H1 (cell line): ENCODE measurements around the gene PLXNA4. TPM values are rescaled to one million over a fixed set of nuclear protein-coding genes. Genes with fewer than 3 reads are reported as not detected.

Experiments used
- CTCF ChIA-PET: fragments of 300-600 bp; sonication (Branson Sonifier 250); formaldehyde crosslinking; loops from one replicate; lab custom pipeline; 2021; ENCODE audit not compliant: partially characterized antibody; lab: Charles Lee
- POLR2A ChIA-PET: fragments of 300-600 bp; sonication (Branson Sonifier 250); formaldehyde crosslinking; loops from one replicate; lab custom pipeline; 2021; ENCODE audit warnings: inconsistent platforms; ENCODE audit not compliant: partially characterized antibody; lab: Charles Lee
- DNase-seq, 2 experiments: peaks; one replicate each; pipeline versions ENCODE4 v3.0.0 to v3.0.0-alpha.2; 2010 to 2022; ENCODE audit warnings: low spot score in 2 of 2, low read depth in 1 of 2, mixed read lengths in 1 of 2
- FAIRE-seq: peaks from 2 replicates; lab custom pipeline; 2011; peaks lifted over from hg19 to GRCh38; lab: Jason Lieb, UNC
- H2AFZ ChIP-seq: 2 replicates; pipeline ENCODE4 v1.8.1; 2012; ENCODE audit warnings: low read length, inconsistent platforms
- H2AK5ac ChIP-seq: 2 replicates; pipeline ENCODE4 v1.6.1; 2013; ENCODE audit warnings: low read depth, low read length
- H2BK120ac ChIP-seq: replicated peaks from 2 replicates; pipeline ENCODE3; 2013; ENCODE audit warnings: low read depth, low read length, inconsistent platforms
- H2BK12ac ChIP-seq: 2 replicates; pipeline ENCODE4 v1.6.1; 2013; ENCODE audit warnings: low read depth, low read length
- H2BK15ac ChIP-seq: 2 replicates; pipeline ENCODE4 v1.6.1; 2013; ENCODE audit warnings: low read length
- H2BK20ac ChIP-seq: 2 replicates; pipeline ENCODE4 v1.6.1; 2013; ENCODE audit warnings: low read length
- H2BK5ac ChIP-seq: 2 replicates; pipeline ENCODE4 v1.6.1; 2013; ENCODE audit warnings: low read depth, low read length
- H3K14ac ChIP-seq: 2 replicates; pipeline ENCODE4 v1.6.1; 2013; ENCODE audit warnings: inconsistent platforms; ENCODE audit not compliant: insufficient read length
- H3K18ac ChIP-seq: 2 replicates; pipeline ENCODE4 v1.6.1; 2013; ENCODE audit warnings: low read length; ENCODE audit errors: extremely low read depth
- H3K23ac ChIP-seq: 2 replicates; pipeline ENCODE4 v1.6.1; 2013; ENCODE audit warnings: inconsistent platforms; ENCODE audit not compliant: insufficient read length
- H3K23me2 ChIP-seq: 2 replicates; pipeline ENCODE4 v1.6.1; 2013; ENCODE audit warnings: low read depth, low read length
- H3K27ac ChIP-seq: 2 replicates; pipeline ENCODE4 v1.6.1; 2011; ENCODE audit warnings: low read depth, low read length, inconsistent platforms
- H3K27me3 ChIP-seq, 4 experiments: replicated peaks in 1 of 4; 1 replicate in 1 of 4; 2 replicates in 3 of 4; pipeline versions ENCODE4 v1.6.1 to v1.8.1; 2011 to 2013; ENCODE audit warnings: low read length in 3 of 4, mild to moderate bottlenecking in 3 of 4, inconsistent platforms in 2 of 4, mixed read lengths in 2 of 4, moderate library complexity in 1 of 4; ENCODE audit not compliant: control insufficient read depth in 3 of 4, insufficient read depth in 3 of 4; ENCODE audit errors: extremely low read depth in 1 of 4
- H3K36me3 ChIP-seq, 4 experiments: 2 replicates each; pipeline versions ENCODE4 v1.6.1 to v1.8.1; 2011 to 2013; ENCODE audit warnings: mild to moderate bottlenecking in 4 of 4, low read length in 3 of 4, moderate library complexity in 2 of 4, control low read depth in 1 of 4, inconsistent platforms in 1 of 4; ENCODE audit not compliant: insufficient read depth in 4 of 4, control insufficient read depth in 2 of 4
- H3K4ac ChIP-seq: replicated peaks from 2 replicates; pipeline ENCODE3; 2013; ENCODE audit warnings: low read length, low read depth, mixed read lengths, inconsistent platforms; ENCODE audit not compliant: insufficient read length
- H3K4me1 ChIP-seq, 4 experiments: replicated peaks in 1 of 4; 1 replicate in 1 of 4; 2 replicates in 3 of 4; pipeline versions ENCODE4 v1.6.1 to v1.8.1; 2011 to 2013; ENCODE audit warnings: low read length in 3 of 4, inconsistent platforms in 2 of 4, mixed read lengths in 1 of 4; ENCODE audit not compliant: insufficient read depth in 4 of 4, control insufficient read depth in 3 of 4
- H3K4me2 ChIP-seq, 2 experiments: 2 replicates each; pipeline versions ENCODE4 v1.6.1 to v1.8.1; 2011 to 2013; ENCODE audit warnings: low read depth in 2 of 2, low read length in 2 of 2, control low read depth in 1 of 2, inconsistent platforms in 1 of 2, mild to moderate bottlenecking in 1 of 2; ENCODE audit not compliant: insufficient read depth in 1 of 2
- H3K4me3 ChIP-seq, 4 experiments: fragments of 200-600, 300-600 bp in 1 of 4; sonication (generic), shearing (Covaris generic), sonication (Bioruptor Twin) in 1 of 4; 2 replicates each; pipeline versions ENCODE4 v1.5.1 to v1.8.1; 2011 to 2016; ENCODE audit warnings: low read length in 4 of 4, low read depth in 3 of 4, control low read depth in 2 of 4, inconsistent platforms in 2 of 4, mild to moderate bottlenecking in 2 of 4, mixed read lengths in 1 of 4, moderate library complexity in 1 of 4; ENCODE audit not compliant: insufficient read depth in 2 of 4; ENCODE audit errors: extremely low read depth in 1 of 4
- H3K56ac ChIP-seq: replicated peaks from 2 replicates; pipeline ENCODE3; 2013; ENCODE audit warnings: low read depth, mild to moderate bottlenecking, mixed read lengths, low read length, inconsistent platforms; ENCODE audit not compliant: insufficient read length
- H3K79me1 ChIP-seq: 2 replicates; pipeline ENCODE4 v1.6.1; 2013; ENCODE audit warnings: low read depth, low read length, control low read depth
- H3K79me2 ChIP-seq, 2 experiments: 2 replicates each; pipeline versions ENCODE4 v1.6.1 to v1.8.1; 2012 to 2013; ENCODE audit warnings: low read length in 2 of 2, mild to moderate bottlenecking in 2 of 2, inconsistent platforms in 1 of 2; ENCODE audit not compliant: insufficient read depth in 2 of 2, control insufficient read depth in 1 of 2
- H3K9ac ChIP-seq, 4 experiments: replicated peaks in 1 of 4; 1 replicate in 1 of 4; 2 replicates in 3 of 4; pipeline versions ENCODE4 v1.6.1 to v1.8.1; 2011 to 2013; ENCODE audit warnings: low read depth in 3 of 4, low read length in 3 of 4, control low read depth in 2 of 4, mild to moderate bottlenecking in 2 of 4, moderate library complexity in 2 of 4, inconsistent platforms in 1 of 4; ENCODE audit errors: extremely low read depth in 1 of 4
- H3K9me3 ChIP-seq, 2 experiments: 2 replicates each; pipeline versions ENCODE4 v1.6.1 to v1.8.1; 2012 to 2013; ENCODE audit warnings: mild to moderate bottlenecking in 2 of 2, moderate library complexity in 2 of 2, control low read depth in 1 of 2, inconsistent platforms in 1 of 2, low read depth in 1 of 2, low read length in 1 of 2, mixed read lengths in 1 of 2; ENCODE audit not compliant: insufficient read depth in 2 of 2
- H4K20me1 ChIP-seq, 2 experiments: replicated peaks in 1 of 2; 2 replicates each; pipeline versions ENCODE3 to v1.8.1; 2011 to 2013; ENCODE audit warnings: inconsistent platforms in 2 of 2, low read length in 2 of 2, mild to moderate bottlenecking in 1 of 2; ENCODE audit not compliant: insufficient read depth in 2 of 2, control insufficient read depth in 1 of 2
- H4K5ac ChIP-seq: 2 replicates; pipeline ENCODE4 v1.6.1; 2013; ENCODE audit warnings: low read length, low read depth, mixed read lengths, inconsistent platforms; ENCODE audit not compliant: insufficient read length
- H4K8ac ChIP-seq: 2 replicates; pipeline ENCODE4 v1.8.0; 2013; ENCODE audit warnings: mild to moderate bottlenecking, moderate library complexity, low read length, inconsistent platforms; ENCODE audit not compliant: insufficient read depth; ENCODE audit errors: extremely low read depth
- H4K91ac ChIP-seq: replicated peaks from 2 replicates; pipeline ENCODE3; 2013; ENCODE audit warnings: low read length, mixed read lengths, inconsistent platforms; ENCODE audit not compliant: insufficient read length
- RAD21 ChIP-seq, 2 experiments: IDR thresholded peaks in 1 of 2; conservative IDR thresholded peaks in 1 of 2; 2 replicates each; pipeline ENCODE4 v1.6.1; 2011; ENCODE audit warnings: low read depth in 2 of 2, low read length in 2 of 2, improper control_type of control experiment in 1 of 2, inconsistent platforms in 1 of 2, mild to moderate bottlenecking in 1 of 2, moderate library complexity in 1 of 2
- WGBS, 2 experiments: shearing (Covaris generic) in 1 of 2; methylation state at CpG; one replicate each; pipeline versions ENCODE4 v1.1.6 to v1.1.7; 2013 to 2015; ENCODE audit warnings: low lambda C conversion rate in 2 of 2, mixed read lengths in 2 of 2, inconsistent platforms in 1 of 2, low coverage in 1 of 2, missing lambda C conversion rate in 1 of 2; ENCODE audit not compliant: insufficient replicate concordance in 2 of 2, insufficient coverage in 1 of 2, insufficient read length in 1 of 2; ENCODE audit errors: extremely low coverage in 1 of 2, missing lambda C conversion rate in 1 of 2; 5-methylcytosine and 5-hydroxymethylcytosine counted together
- polyA plus RNA-seq, 7 experiments: library from polyadenylated mRNA; depleted of rRNA in 3 of 7; stranded (reverse) in 5 of 7; unstranded in 2 of 7; fragments of >200 nt in 5 of 7; fragments of 200-250 nt in 2 of 7; gene quantifications; 1 replicate in 5 of 7; 2 replicates in 1 of 7; 4 replicates in 1 of 7; pipeline versions ENCODE4 v1.2.1 to v1.2.3, GENCODE V29; 2011 to 2013; ENCODE audit warnings: missing spikeins in 2 of 7, mixed read lengths in 2 of 7
- total RNA-seq: library from RNA; stranded (reverse); fragmentation: NEBNext Ultra II Directional; extraction: Animal tissue kit (Norgen Biotek cat#: 25700); gene quantifications from 2 replicates; pipeline ENCODE4 v1.2.1, GENCODE V29; 2021

The PLXNA4 gene
- total and polyA plus RNA-seq, 2 of the 8 experiments (the other 6 are each of a cell fraction or from before 2014, with no cell fraction given): 0.76 to 0.79 TPM

- Histone ChIP-seq H3K56ac (no peak overlapping the region), H3K4me1 (peaks cover 1 to 11% (median 6%) of the 10 kb centered on the region in 4 experiments; a peak in 5 of 7 replicates), H4K5ac (no peak overlapping the region), H3K27me3 (no peaks in the 10 kb centered on the region), H3K23me2 (no peaks in the 10 kb centered on the region), H2BK120ac (no peak overlapping the region), H2BK12ac (no peak overlapping the region), H2BK15ac (no peak overlapping the region), H3K18ac (no peak overlapping the region), H4K20me1 (no peaks in the 10 kb centered on the region), H3K23ac (no peak overlapping the region), H3K4me2 (no peak overlapping the region), H4K91ac (no peak overlapping the region), H3K79me1 (no peaks in the 10 kb centered on the region), H3K36me3 (no peaks in the 10 kb centered on the region), H2AFZ (no peak overlapping the region), H3K4ac (no peak overlapping the region), H3K27ac (no peak overlapping the region), H3K14ac (no peak overlapping the region), H3K79me2 (no peaks in the 10 kb centered on the region), H3K4me3 (no peak overlapping the region), H4K8ac (no peak overlapping the region), H2BK5ac (no peak overlapping the region), H2AK5ac (no peak overlapping the region), H3K9me3 (no peaks in the 10 kb centered on the region), H2BK20ac (no peak overlapping the region), H3K9ac (no peak overlapping the region)
- WGBS, 2 experiments: 77% methylated on average over 6 of the region's 8 CpGs; no CpG with 5 or more reads in 1 of the 2 experiments
- DNase-seq (no peak), FAIRE-seq (no peak)
- TF ChIP-seq RAD21 (IDR thresholded peaks at IDR 0.05 in 1 of 2, conservative IDR thresholded peaks at IDR 0.05 in 1 of 2; ENCODE audit: low read depth in 2 of 2, low read length in 2 of 2): no peak
- POLR2A ChIA-PET: no interaction called here
- CTCF ChIA-PET: interaction anchor here (0.7 to 1.7 kb wide), 2 partner anchors 19 to 107 kb away, joined by 4 to 5 read pairs; no protein-coding TSS in a partner anchor
Observed at GRCh38 chr7:132145466-132145865, 430.8 kb downstream of the PLXNA4 start.
